ENCODE measurements around the gene PEX13. TPM values are rescaled to one million over a fixed set of nuclear protein-coding genes. Genes with fewer than 3 reads are reported as not detected.

The PEX13 gene
- total RNA-seq, 2 experiments from 2014 or later: 15.5 to 16.8 TPM

- Mint-ChIP-seq H3K27me3 (no peaks in the 10 kb centered on the region), H3K27ac (no peak overlapping the region), H3K4me3 (no peak overlapping the region), H3K9me3 (no peaks in the 10 kb centered on the region), H3K4me1 (ENCODE audit: low read depth) (no peaks in the 10 kb centered on the region), H3K36me3 (ENCODE audit: low read depth) (no peaks in the 10 kb centered on the region)
- ChIA-PET POLR2A (no interaction called here), CTCF (interaction anchor here (1.0 kb wide), 1 partner anchor 25 kb away, joined by 3 read pairs; no protein-coding TSS in a partner anchor)
- DNase-seq (no peak), ATAC-seq (no peak)
- intact Hi-C loops (cut with micrococcal nuclease): no loop called here
- TF ChIP-seq CTCF (IDR thresholded peaks at IDR 0.05): no peak
These were observed 83.3 kb downstream of the PEX13 start for GRCh38 chr2:61100801-61101200.

Other genes starting within 250 kb of the PEX13 start
- 10 to 100 TPM; 84.7 to 85.3 TPM for gene REL, start 136.1 kb upstream of the PEX13 start, total RNA-seq
- gene PUS10, start 535 bp downstream of the PEX13 start, total RNA-seq: 1 to 10 TPM; 7.9 to 8.7 TPM
- gene SANBR, start 48.2 kb downstream of the PEX13 start, total RNA-seq: 1 to 10 TPM in 1 of 2 experiments, under 1 TPM in 1; 0.97 to 1.3 TPM
- gene C2orf74, start 144.5 kb downstream of the PEX13 start, total RNA-seq: 10 to 100 TPM; 13.3 to 14.0 TPM